Mucosa of rectum (tissue), 2 donors: ENCODE data around the gene BGLAP.
A peak's percentile ranks its signal among the peaks of the same experiment; 100 is the strongest.

Source experiments
- H3K27ac ChIP-seq, 2 donors: one replicate each; pipeline ENCODE4 v1.7.0; 2013; ENCODE audit warnings: inconsistent platforms in 2 of 2, low read depth in 2 of 2, low read length in 2 of 2
- H3K27me3 ChIP-seq, 2 donors: one replicate each; pipeline ENCODE4 v1.7.0; 2013; ENCODE audit warnings: low read length in 2 of 2; ENCODE audit not compliant: control insufficient read depth in 2 of 2, insufficient read depth in 2 of 2
- H3K36me3 ChIP-seq, 2 donors: one replicate each; pipeline ENCODE4 v1.7.0; 2013; ENCODE audit warnings: low read length in 2 of 2; ENCODE audit not compliant: control insufficient read depth in 2 of 2, insufficient read depth in 2 of 2
- H3K4me1 ChIP-seq, 2 donors: one replicate each; pipeline ENCODE4 v1.7.0; 2013; ENCODE audit warnings: low read length in 2 of 2, mild to moderate bottlenecking in 1 of 2; ENCODE audit not compliant: control insufficient read depth in 2 of 2, insufficient read depth in 2 of 2
- H3K4me3 ChIP-seq, 2 donors: one replicate each; pipeline ENCODE4 v1.7.0; 2013; ENCODE audit warnings: low read length in 2 of 2
- H3K9ac ChIP-seq, 2 donors: one replicate each; pipeline ENCODE4 v1.7.0; 2013; ENCODE audit warnings: low read length in 2 of 2, low read depth in 1 of 2, mild to moderate bottlenecking in 1 of 2
- H3K9me3 ChIP-seq, 2 donors: one replicate each; pipeline ENCODE4 v1.7.0; 2013; ENCODE audit warnings: low read length in 2 of 2; ENCODE audit not compliant: control insufficient read depth in 2 of 2
- donor health status: healthy.
- donor health status: Normal muscosa, but diverticular disease.

The BGLAP gene

GRCh38 chr1:156241926-156242325 is at the start of gene BGLAP:
Gene BGLAP (plus strand): TSS chr1:156242184. CDS start chr1:156242232, 48 bp downstream.
- Histone ChIP-seq H3K9ac (no peak within 1 kb of the TSS), H3K4me1 (peaks cover 10 to 12% of the 10 kb centered on the region in 2 donors), H3K9me3 (no peaks in the 10 kb centered on the region), H3K4me3 (no peak within 1 kb of the TSS), H3K27ac (no peak within 1 kb of the TSS), H3K36me3 (peaks cover 8 to 23% of the 10 kb centered on the region in 2 donors), H3K27me3 (peaks cover 18 to 22% of the 10 kb centered on the region in 2 donors)

DNA sequence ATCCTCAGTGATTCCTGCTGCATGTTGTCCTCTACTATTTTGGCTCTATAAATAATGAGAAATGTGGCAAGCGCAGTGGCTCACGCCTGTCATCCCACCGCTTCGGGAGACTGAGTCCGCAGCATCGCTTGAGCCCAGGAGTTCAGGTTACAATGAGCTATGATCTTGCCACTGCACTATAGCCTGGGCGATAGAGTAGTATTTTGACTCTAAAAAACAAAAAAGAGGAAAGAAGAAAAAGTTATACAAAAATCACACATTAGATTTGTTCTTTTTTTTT is 48.8 kb upstream of the BGLAP start:
- H3K27me3 ChIP-seq = no peaks in the 10 kb centered on the region
- H3K4me1 ChIP-seq = peaks cover 6 to 11% of the 10 kb centered on the region in 2 donors
- H3K9ac ChIP-seq = peak overlapping the region; percentile 66 to 80
- H3K4me3 ChIP-seq = peak overlapping the region; percentile 89 to 96
- H3K27ac ChIP-seq = peak overlapping the region; percentile 50 to 89
- peaks cover 10 to 15% of the 10 kb centered on the region in 2 donors for H3K36me3 ChIP-seq
- H3K9me3 ChIP-seq = no peaks in the 10 kb centered on the region

- H3K4me3 ChIP-seq = peak within 1 kb of the TSS; percentile 89 to 96
- peak within 1 kb of the TSS; percentile 72 to 80 for H3K9ac ChIP-seq
- peaks cover 10 to 15% of the 10 kb centered on the region in 2 donors for H3K36me3 ChIP-seq
- peak within 1 kb of the TSS; percentile 50 to 89 for H3K27ac ChIP-seq
- no peaks in the 10 kb centered on the region for H3K9me3 ChIP-seq
- H3K27me3 ChIP-seq = no peaks in the 10 kb centered on the region
- peaks cover 6 to 11% of the 10 kb centered on the region in 2 donors for H3K4me1 ChIP-seq
These were observed 48.3 kb upstream of the BGLAP start, which contains the start of gene SLC25A44 for GRCh38 chr1:156193488-156194299. Gene SLC25A44 (plus strand): TSS chr1:156194104. CDS start chr1:156199848, 5,744 bp downstream.

DNA sequence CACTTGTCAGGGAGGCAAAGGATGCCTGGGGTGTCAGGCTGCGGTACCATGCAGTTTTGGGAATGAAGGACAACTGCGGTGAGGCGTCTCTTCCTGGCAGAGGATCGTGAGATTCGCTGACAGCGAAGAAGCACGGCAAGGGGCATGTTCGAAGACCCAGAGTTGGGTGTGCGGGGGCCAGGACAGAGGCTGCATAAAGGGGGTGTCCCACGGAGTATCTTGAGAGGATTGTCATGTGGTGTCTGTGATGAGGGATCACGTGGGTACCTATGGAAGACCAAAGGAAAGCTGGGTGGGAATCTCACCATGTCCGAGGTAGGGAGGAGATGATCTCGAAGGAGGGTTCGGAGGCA is 47.7 kb upstream of the BGLAP start:
- no peaks in the 10 kb centered on the region for H3K9me3 ChIP-seq

GRCh38 chr1:156195853-156196252 is 46.1 kb upstream of the BGLAP start:
- Histone ChIP-seq H3K36me3 (peaks cover 25 to 26% of the 10 kb centered on the region in 2 donors), H3K4me3 (peak overlapping the region in 1 of 2 donors; percentile 8), H3K27me3 (no peaks in the 10 kb centered on the region), H3K9ac (no peak overlapping the region), H3K4me1 (peaks cover 6 to 11% of the 10 kb centered on the region in 2 donors), H3K27ac (no peak overlapping the region), H3K9me3 (no peaks in the 10 kb centered on the region)

More for the DNA sequence above, 47.7 kb upstream of the BGLAP start:
- Histone ChIP-seq H3K4me3 (peak overlapping the region; percentile 89 to 96), H3K9ac (peak overlapping the region; percentile 72 to 78), H3K27me3 (no peaks in the 10 kb centered on the region), H3K27ac (peak overlapping the region; percentile 34 to 70), H3K36me3 (peaks cover 14 to 15% of the 10 kb centered on the region in 2 donors), H3K4me1 (peaks cover 6 to 11% of the 10 kb centered on the region in 2 donors)

DNA sequence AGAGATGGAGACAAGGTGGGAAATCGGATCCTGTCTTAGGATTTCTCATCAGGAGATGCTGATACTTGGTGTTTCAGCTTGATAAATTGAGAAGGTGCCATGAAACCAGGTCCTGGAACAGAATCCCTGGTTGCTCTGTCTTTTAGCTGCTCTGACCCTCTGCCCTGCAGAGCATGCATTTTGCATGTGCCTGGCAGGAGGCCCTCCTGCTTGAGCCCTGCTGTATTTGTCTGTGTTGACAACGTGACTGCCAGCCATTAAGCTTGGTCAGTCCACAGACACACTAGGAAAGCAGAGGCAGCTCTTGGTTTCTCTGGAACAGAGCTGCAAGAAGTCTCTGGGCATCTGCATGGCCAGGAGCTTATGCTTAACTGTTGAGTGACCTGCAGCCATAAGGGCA is 45.5 kb upstream of the BGLAP start:
- Histone ChIP-seq H3K9me3 (no peaks in the 10 kb centered on the region), H3K9ac (no peak overlapping the region), H3K27me3 (no peaks in the 10 kb centered on the region), H3K4me3 (no peak overlapping the region), H3K4me1 (peaks cover 6 to 11% of the 10 kb centered on the region in 2 donors), H3K27ac (no peak overlapping the region), H3K36me3 (peaks cover 25 to 26% of the 10 kb centered on the region in 2 donors)

- no peaks in the 10 kb centered on the region for H3K9me3 ChIP-seq
These were observed 43.1 kb upstream of the BGLAP start for GRCh38 chr1:156198831-156199349.

DNA sequence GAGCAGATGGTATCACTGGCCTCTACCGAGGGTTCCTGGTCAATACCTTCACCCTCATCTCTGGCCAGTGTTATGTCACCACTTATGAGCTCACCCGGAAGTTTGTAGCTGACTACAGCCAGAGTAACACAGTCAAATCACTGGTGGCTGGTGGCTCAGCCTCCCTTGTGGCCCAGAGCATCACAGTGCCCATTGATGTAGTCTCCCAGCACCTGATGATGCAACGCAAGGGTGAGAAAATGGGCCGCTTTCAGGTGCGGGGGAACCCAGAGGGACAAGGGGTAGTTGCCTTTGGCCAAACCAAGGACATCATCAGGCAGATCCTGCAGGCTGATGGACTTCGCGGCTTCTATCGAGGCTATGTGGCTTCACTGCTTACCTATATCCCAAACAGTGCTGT is 41.9 kb upstream of the BGLAP start:
- Histone ChIP-seq H3K4me1 (no peaks in the 10 kb centered on the region), H3K4me3 (no peak overlapping the region), H3K9me3 (no peaks in the 10 kb centered on the region), H3K9ac (no peak overlapping the region), H3K27ac (no peak overlapping the region), H3K27me3 (no peaks in the 10 kb centered on the region), H3K36me3 (peaks cover 32 to 36% of the 10 kb centered on the region in 2 donors)

More at GRCh38 chr1:156198831-156199349, 43.1 kb upstream of the BGLAP start:
- Histone ChIP-seq H3K27ac (no peak overlapping the region), H3K4me3 (no peak overlapping the region), H3K4me1 (peaks cover 6% of the 10 kb centered on the region in 2 donors), H3K27me3 (no peaks in the 10 kb centered on the region), H3K9ac (no peak overlapping the region), H3K36me3 (peaks cover 32 to 35% of the 10 kb centered on the region in 2 donors)

- H3K9me3 ChIP-seq = no peaks in the 10 kb centered on the region
- H3K9ac ChIP-seq = no peak overlapping the region
- no peaks in the 10 kb centered on the region for H3K27me3 ChIP-seq
- H3K36me3 ChIP-seq = peaks cover 30% of the 10 kb centered on the region in 2 donors
- H3K4me1 ChIP-seq = no peaks in the 10 kb centered on the region
- no peak overlapping the region for H3K4me3 ChIP-seq
- no peak overlapping the region for H3K27ac ChIP-seq
These were observed 38.7 kb upstream of the BGLAP start for GRCh38 chr1:156203331-156203730.

DNA sequence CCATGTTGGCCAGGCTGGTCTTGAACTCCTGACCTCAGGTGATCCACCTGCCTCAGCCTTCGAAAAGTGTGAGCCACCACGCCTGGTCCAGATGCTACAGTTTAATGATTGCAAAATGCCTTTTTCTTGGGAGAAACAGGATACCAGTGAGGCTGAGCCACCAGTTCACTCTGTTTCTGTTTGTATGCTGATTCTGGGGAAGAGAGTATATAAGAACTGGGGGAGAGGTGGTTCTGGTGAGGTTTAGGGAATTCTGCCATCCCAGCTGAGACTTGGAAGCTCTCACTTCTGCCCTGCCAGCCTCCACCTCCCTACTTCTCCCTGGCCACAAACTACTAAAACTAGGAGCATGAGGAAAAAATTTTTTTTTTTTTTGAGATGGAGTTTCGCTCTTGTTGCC is 37.3 kb upstream of the BGLAP start:
- H3K27me3 ChIP-seq = no peaks in the 10 kb centered on the region
- H3K36me3 ChIP-seq = peaks cover 23 to 32% of the 10 kb centered on the region in 2 donors
- no peaks in the 10 kb centered on the region for H3K9me3 ChIP-seq
- no peak overlapping the region for H3K27ac ChIP-seq
- H3K4me1 ChIP-seq = no peaks in the 10 kb centered on the region
- H3K4me3 ChIP-seq = no peak overlapping the region
- H3K9ac ChIP-seq = no peak overlapping the region
